ENCODE measurements around the gene SYT13. TPM values are rescaled to one million over a fixed set of nuclear protein-coding genes. Genes with fewer than 3 reads are reported as not detected.

SYT13 gene
- total RNA-seq, 1 donor from 2014 or later, result not detected

DNA sequence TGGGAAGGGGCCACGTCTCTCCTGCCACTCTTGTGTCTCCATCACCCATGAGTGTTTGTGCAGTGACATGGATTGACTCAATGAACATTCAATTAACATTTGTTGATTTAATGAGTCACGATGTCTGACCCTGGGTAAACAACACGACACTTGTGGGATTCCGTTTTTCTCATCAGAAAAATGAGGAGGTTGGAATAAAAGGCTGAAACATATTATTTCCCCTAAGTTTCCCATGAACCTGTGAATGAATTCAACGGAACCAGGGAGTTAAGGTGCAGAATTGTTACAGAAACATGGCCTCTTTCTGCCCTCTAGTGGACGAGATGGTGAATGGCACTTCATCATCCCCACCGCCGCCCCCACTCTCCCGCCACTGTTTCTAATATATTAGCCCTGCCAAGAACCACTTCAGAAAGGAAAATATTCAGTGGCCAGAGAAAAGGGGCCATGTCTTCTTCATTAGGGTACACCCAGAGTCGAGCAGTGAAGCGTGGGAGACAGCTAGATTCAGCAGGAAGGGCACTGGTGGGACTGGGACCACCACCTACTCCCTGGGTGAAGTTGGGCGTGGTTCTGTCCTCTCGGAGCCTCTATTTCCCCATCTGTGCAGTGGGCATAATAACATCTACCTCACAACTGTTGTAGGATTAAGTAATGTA, 46.3 kb upstream of the SYT13 start:
- no peaks in the 10 kb centered on the region for H3K27me3 ChIP-seq
- peak overlapping the region; percentile 50 to 57 for H3K27ac ChIP-seq
- H3K4me1 ChIP-seq, result peaks cover 3 to 5% of the 10 kb centered on the region in 2 donors
- DNase-seq (ENCODE audit: low spot score in 2 of 2), result no peak
- TF ChIP-seq, protein P1, sequence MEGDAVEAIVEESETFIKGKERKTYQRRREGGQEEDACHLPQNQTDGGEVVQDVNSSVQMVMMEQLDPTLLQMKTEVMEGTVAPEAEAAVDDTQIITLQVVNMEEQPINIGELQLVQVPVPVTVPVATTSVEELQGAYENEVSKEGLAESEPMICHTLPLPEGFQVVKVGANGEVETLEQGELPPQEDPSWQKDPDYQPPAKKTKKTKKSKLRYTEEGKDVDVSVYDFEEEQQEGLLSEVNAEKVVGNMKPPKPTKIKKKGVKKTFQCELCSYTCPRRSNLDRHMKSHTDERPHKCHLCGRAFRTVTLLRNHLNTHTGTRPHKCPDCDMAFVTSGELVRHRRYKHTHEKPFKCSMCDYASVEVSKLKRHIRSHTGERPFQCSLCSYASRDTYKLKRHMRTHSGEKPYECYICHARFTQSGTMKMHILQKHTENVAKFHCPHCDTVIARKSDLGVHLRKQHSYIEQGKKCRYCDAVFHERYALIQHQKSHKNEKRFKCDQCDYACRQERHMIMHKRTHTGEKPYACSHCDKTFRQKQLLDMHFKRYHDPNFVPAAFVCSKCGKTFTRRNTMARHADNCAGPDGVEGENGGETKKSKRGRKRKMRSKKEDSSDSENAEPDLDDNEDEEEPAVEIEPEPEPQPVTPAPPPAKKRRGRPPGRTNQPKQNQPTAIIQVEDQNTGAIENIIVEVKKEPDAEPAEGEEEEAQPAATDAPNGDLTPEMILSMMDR (IDR thresholded peaks at IDR 0.05), result peak; percentile 49 to 87 (median 81)
- H3K36me3 ChIP-seq, result no peaks in the 10 kb centered on the region
- peak overlapping the region in 1 of 2 donors; percentile 53 for H3K4me3 ChIP-seq
- intact Hi-C loops (cut with DNase I), result loop anchor here (1.0 to 10.0 kb wide), 8 partner anchors 38 to 768 kb away; partner anchors contain the start of gene CD82
- no peaks in the 10 kb centered on the region for H3K9me3 ChIP-seq

DNA sequence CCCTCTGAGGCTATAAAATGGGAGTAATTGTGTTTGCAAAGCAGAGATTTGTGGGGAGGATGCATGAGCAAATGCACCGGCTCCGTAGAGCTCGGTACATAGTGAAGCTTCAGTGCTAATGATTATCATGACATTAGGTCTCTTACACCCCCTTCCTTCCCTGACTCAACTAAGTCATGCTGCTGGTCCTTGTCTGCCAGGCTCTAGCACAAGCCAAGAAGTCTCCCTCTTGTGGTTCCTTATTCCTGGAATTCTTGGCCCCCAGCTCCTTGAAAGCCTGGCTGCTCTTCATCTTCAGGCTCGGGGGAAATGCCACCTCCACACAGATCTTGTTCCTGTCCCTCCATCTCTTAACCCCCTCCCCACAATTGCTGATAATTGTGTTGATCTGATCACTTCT, 45.7 kb upstream of the SYT13 start:
- Histone ChIP-seq H3K27me3 (no peaks in the 10 kb centered on the region), H3K4me3 (no peak overlapping the region), H3K9me3 (peaks cover 0 to 3% of the 10 kb centered on the region in 2 donors), H3K27ac (no peak overlapping the region), H3K4me1 (peaks cover 3 to 5% of the 10 kb centered on the region in 2 donors), H3K36me3 (no peaks in the 10 kb centered on the region)
- intact Hi-C loops (cut with DNase I), result loop anchor here (1.0 to 10.0 kb wide), 8 partner anchors 37 to 767 kb away; partner anchors contain the start of gene CD82
- no peak for DNase-seq (ENCODE audit: low spot score in 2 of 2)
- TF ChIP-seq, protein P1 (IDR thresholded peaks at IDR 0.05), result no peak

DNA sequence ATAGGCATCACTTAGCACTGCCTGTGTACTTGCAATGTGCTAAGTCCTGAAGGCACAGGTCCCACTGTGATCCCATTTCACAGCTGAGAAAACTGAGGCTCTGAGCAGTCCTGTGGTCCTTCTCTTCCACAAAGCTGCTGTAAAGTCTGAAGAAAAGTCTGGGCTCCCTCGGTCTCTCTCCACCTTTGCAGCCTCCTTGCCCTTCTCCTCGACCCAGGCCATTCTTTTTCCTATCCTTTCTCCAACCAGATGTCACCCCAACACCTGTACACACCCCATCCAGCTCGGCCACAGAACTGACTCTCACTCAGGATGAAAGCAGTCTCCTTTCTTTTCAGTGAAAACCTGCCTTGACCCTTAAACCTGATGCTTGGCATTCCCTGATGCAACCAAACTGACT, 42.6 kb upstream of the SYT13 start:
- Histone ChIP-seq H3K27me3 (no peaks in the 10 kb centered on the region), H3K36me3 (no peaks in the 10 kb centered on the region), H3K4me1 (peaks cover 3 to 6% of the 10 kb centered on the region in 2 donors), H3K27ac (no peak overlapping the region), H3K9me3 (peaks cover 0 to 5% of the 10 kb centered on the region in 2 donors), H3K4me3 (no peak overlapping the region)
- TF ChIP-seq, protein P1 (IDR thresholded peaks at IDR 0.05), result no peak
- intact Hi-C loops (cut with DNase I), result no loop called here
- no peak for DNase-seq (ENCODE audit: low spot score in 2 of 2)

DNA sequence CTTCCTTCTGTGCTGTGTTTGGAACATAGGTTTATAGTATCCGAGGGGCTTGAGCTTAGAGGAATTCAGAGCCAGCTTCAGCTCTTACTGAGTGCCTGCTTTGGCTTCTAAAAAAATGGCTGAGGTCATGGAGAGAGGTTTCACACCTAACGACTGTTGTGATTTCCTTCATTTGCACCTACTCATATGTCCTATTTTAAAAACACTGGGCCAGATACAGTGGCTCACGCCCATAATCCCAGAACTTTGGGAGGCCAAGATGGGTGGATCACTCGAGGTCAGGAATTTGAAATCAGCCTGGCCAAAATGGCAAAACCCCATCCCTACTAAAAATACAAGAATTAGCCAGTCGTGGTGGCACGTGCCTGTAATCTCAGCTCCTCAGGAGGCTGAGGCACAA, 38.3 kb upstream of the SYT13 start:
- DNase-seq (ENCODE audit: low spot score in 2 of 2), result no peak
- H3K4me1 ChIP-seq, result peaks cover 0 to 9% of the 10 kb centered on the region in 2 donors
- intact Hi-C loops (cut with DNase I), result no loop called here

DNA sequence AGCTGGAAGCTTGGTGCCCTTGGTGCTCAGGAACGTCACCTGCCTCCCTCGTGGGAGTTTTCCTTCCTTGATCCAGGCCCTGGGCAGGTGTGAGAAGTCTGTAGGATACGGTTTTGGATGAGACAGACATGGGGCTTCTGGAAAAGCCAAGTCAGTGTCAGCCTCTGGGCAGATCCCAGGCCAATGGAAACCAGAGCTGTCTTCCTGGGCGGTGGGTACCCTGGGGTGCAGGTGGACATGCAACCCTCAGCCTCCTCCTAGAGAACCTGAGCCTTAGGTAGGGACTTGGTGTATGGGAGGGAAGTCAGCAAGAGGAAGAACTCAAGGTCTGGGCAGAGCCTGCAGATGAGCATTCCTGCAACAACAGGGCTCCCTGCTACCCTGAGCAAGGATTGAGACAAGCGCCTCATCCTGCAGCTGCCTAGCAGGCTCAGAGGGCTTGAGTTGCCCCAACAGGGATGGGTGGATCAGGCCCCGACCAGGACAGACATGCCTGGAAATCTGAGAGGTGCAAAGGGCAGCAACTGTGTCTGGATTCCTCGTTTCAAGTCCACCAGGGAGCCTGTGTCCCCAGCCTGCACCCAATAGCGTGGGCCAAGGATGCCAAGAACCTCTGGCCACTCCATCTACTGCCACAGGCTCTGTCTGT, 37.6 kb upstream of the SYT13 start:
- intact Hi-C loops (cut with DNase I), result no loop called here
- Histone ChIP-seq H3K36me3 (no peaks in the 10 kb centered on the region), H3K4me1 (peaks cover 0 to 9% of the 10 kb centered on the region in 2 donors), H3K27me3 (no peaks in the 10 kb centered on the region), H3K4me3 (no peak overlapping the region), H3K9me3 (peaks cover 0 to 5% of the 10 kb centered on the region in 2 donors), H3K27ac (no peak overlapping the region)
- TF ChIP-seq, protein P1 (IDR thresholded peaks at IDR 0.05), result no peak
- peak in 1 of 2 donors; percentile 52 for DNase-seq (ENCODE audit: low spot score in 2 of 2)

More for the DNA sequence above, 38.3 kb upstream of the SYT13 start:
- Histone ChIP-seq H3K36me3 (no peaks in the 10 kb centered on the region), H3K27ac (no peak overlapping the region), H3K9me3 (peaks cover 0 to 5% of the 10 kb centered on the region in 2 donors), H3K27me3 (no peaks in the 10 kb centered on the region), H3K4me3 (no peak overlapping the region)
- TF ChIP-seq, protein P1 (IDR thresholded peaks at IDR 0.05), result no peak
